Activated CD8-positive, alpha-beta memory T cell treated with anti-CD3 and anti-CD28 coated beads, Interleukin-2, amount 50 U/mL, for 4 hours (primary cell): ENCODE measurements around the gene GLS.

ENCODE experiments used
- DNase-seq: peaks from one replicate; pipeline ENCODE4 v3.0.0-alpha.2; 2020

The GLS gene

DNA sequence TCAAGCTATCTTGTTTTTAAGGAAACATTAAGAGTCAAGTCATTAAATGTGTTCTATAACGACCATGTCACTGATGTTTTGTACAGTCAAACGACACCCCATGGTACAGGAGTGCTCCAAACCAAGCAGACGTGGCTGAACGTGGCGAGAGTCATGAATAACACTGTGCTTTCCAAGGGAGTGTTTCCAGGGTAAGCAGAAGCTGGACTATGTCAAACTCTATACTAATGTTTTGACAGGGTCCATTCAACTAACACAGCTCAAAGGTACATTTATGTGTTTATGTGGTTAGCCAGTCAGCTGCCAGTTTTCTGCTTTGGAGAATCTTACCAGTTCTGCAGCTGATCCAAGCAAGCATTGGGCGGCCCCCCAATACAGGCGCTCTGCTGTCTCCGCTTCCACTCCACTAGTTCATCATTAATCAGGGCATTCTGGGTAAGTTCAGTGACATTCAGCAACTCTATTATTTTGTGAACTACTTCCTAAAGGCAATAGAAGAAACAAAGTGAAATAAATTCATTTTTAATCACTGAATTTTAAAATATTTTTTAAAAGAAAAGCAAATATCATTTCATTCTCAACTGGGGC is 117.0 kb downstream of the GLS start:
- no peak for DNase-seq

DNA sequence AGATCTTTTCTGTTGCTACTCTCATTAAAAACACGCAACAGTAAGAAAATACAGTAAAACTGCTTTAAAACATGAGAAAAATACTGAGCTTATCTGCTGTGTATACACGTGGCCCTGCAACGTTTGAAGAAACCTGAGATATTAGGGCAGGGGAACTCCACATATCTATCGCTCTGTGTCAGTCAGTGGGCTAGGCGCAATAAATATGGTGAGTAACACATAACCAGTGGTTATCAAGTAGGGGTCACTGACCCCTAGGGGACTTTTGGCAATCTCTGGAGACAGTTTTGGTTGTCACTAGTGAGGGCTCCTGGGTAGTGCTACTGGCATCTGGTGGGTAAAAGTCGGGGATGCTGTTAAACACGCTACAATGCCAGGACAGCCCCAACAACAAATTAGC is 118.4 kb downstream of the GLS start:
- DNase-seq, result no peak

GRCh38 chr2:190999949-191000665 is 119.5 kb downstream of the GLS start:
- no peak for DNase-seq

GRCh38 chr2:191001032-191001431 is 120.4 kb downstream of the GLS start:
- no peak for DNase-seq

GRCh38 chr2:191001624-191002023 is 121.0 kb downstream of the GLS start:
- DNase-seq, result no peak

GRCh38 chr2:191003405-191004309 is 123.0 kb downstream of the GLS start:
- DNase-seq, result no peak

- no peak for DNase-seq
Observed at GRCh38 chr2:191006297-191006696, 125.7 kb downstream of the GLS start.

DNA sequence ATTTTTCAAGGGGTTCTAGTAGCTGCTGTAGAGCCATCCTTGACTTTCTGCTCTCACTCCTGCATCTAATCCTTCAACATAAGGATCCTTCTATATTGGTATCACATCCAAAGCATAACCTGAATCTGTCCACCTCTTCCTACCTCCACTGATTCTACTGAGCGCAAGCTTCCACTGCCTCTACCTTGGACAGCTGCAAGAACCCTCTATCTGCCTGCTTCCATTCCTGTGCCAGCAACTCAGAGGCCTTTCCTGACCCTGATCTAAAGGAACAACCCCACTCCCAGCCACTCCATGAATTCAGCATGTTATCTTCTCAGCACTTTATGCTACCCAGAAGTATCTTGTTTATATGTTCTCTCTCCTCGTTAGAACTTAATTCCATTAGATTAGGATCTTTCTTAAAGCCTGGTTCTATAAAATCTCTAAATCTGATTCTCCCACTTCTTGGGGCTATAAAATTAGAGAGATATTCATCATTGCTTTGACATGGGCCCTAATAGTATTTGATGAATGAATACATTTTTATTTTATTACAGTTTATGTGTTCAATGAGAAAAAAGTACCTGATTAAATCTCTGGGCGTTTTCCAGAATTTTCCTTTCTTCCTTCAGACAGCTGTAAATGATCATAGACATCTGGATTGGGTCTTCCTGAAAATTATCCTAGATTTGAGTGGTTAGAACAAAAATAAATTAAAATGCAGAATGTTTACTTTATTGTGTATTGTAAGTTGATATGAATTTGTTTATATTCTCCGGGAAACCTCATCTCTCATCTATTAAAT is 126.6 kb downstream of the GLS start:
- no peak for DNase-seq

GRCh38 chr2:191008286-191008685 is 127.7 kb downstream of the GLS start:
- no peak for DNase-seq

GRCh38 chr2:191009541-191010374 is 129.1 kb downstream of the GLS start:
- no peak for DNase-seq

- no peak for DNase-seq
Observed at GRCh38 chr2:191010887-191011885, 130.6 kb downstream of the GLS start.

GRCh38 chr2:191012346-191012745 is 131.7 kb downstream of the GLS start:
- no peak for DNase-seq

GRCh38 chr2:191012845-191013681 is 132.4 kb downstream of the GLS start:
- DNase-seq, result no peak

DNA sequence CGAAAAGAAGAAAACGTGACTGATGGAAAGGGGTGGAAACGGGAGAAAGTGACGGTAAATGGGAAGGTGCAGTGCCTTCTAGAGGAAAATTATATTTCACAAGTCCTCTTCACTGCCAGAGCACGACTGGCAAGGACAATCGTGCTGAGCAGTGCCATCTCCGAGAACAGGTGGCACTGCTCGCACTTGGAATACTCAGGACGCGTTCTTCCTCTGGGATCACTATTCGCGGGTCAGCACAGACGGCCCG is 133.0 kb downstream of the GLS start:
- no peak for DNase-seq

GRCh38 chr2:191013932-191014652 is 133.5 kb downstream of the GLS start, which contains the start of gene STAT1:
Gene STAT1 (minus strand): TSS chr2:191014171. CDS start chr2:191010003, 4,168 bp downstream.
- peak; percentile 97 for DNase-seq

DNA sequence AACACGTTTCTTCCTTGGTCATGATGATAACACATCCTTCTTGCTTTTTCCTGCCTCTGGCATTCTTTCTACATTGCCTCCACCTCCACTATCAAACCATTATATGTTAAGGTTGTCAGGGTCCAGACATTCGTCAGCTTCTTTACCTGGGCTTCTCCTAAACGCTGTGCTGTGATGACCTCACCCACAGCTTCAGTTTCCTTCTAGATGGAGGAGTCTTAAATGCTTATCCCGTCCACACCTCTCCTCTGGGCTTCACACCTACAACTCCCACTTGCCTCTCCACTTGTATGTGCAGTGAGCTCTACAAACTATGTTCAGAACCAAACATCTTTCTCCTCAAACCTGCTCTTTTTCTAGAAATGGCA is 134.0 kb downstream of the GLS start:
- DNase-seq, result no peak
